ENCODE data around the gene CFAP210. TPM values are rescaled to one million over a fixed set of nuclear protein-coding genes. Genes with fewer than 3 reads are reported as not detected.

CFAP210 gene
- total and polyA plus RNA-seq, 10 of the 15 experiments (the other 5 are each of a cell fraction or from before 2014, with no cell fraction given) = not detected

GRCh38 chr2:169707626-169708025, 13.4 kb upstream of the CFAP210 start:
- intact Hi-C loops (cut with micrococcal nuclease; ENCODE audit: unreplicated experiment) (no loop called here), in situ Hi-C loops (cut with MboI) (no loop called here)
- ATAC-seq (no peak), DNase-seq (ENCODE audit: low read depth, low spot score) (no peak), FAIRE-seq (no peak)
- no peaks in the 10 kb centered on the region for H3K79me2 ChIP-seq (ENCODE audit: control insufficient read depth, insufficient read depth, low read length)
- 94% methylated on average over 2 of the region's 2 CpGs for WGBS (ENCODE audit: insufficient coverage, insufficient replicate concordance, low lambda C conversion rate, missing lambda C conversion rate)
- POLR2A ChIA-PET = no interaction called here
- no peaks in the 10 kb centered on the region for H3K36me3 ChIP-seq (ENCODE audit: control insufficient read depth in 2 of 2, insufficient read depth in 2 of 2, low read length in 1 of 2)
- CTCF ChIA-PET = no interaction called here
- no peak overlapping the region for H3K4me3 ChIP-seq
- no peaks in the 10 kb centered on the region for H3K27me3 ChIP-seq (replicated peaks in 1 of 2; ENCODE audit: control insufficient read depth in 2 of 2, insufficient read depth in 2 of 2, low read length in 1 of 2)
- SMC1A ChIA-PET (ENCODE audit: uncharacterized antibody, unreplicated experiment) = no interaction called here
- H3K4me2 ChIP-seq (ENCODE audit: control insufficient read depth, insufficient read depth) = no peak overlapping the region
- no peak overlapping the region for H2AFZ ChIP-seq (ENCODE audit: control insufficient read depth, low read depth, low read length)
- H3K27ac ChIP-seq (ENCODE audit: control insufficient read depth, insufficient read depth) = no peak overlapping the region
- H3K9me3 ChIP-seq (replicated peaks; ENCODE audit: control insufficient read depth, insufficient read depth, low read length) = no peaks in the 10 kb centered on the region
- no TSS peak for BruUV-seq (replicated peaks)
- H4K20me1 ChIP-seq (ENCODE audit: control insufficient read depth, insufficient read depth) = no peaks in the 10 kb centered on the region
- no peaks in the 10 kb centered on the region for H3K4me1 ChIP-seq (ENCODE audit: control insufficient read depth, insufficient read depth, low read length)
- no peak overlapping the region for H3K9ac ChIP-seq (ENCODE audit: control insufficient read depth, insufficient read depth, low read length)
- RAD21 ChIA-PET (ENCODE audit: unreplicated experiment) = no interaction called here
- no peak for TF ChIP-seq NFIC (IDR thresholded peaks at IDR 0.05; ENCODE audit: low read depth, low read length)
- no peak for TF ChIP-seq SKIL (IDR thresholded peaks at IDR 0.05; ENCODE audit: low read depth, poor library complexity, severe bottlenecking)
- no peak for TF ChIP-seq BCL11A (IDR thresholded peaks at IDR 0.05; ENCODE audit: low read depth, low read length)
- no peak for TF ChIP-seq SPI1 (IDR thresholded peaks at IDR 0.05; ENCODE audit: borderline replicate concordance, insufficient read depth, low read depth, low read length)
- TF ChIP-seq ZBTB40 (IDR thresholded peaks at IDR 0.05; ENCODE audit: borderline replicate concordance) = no peak
- TF ChIP-seq SIX5 (IDR thresholded peaks at IDR 0.05; ENCODE audit: low read depth, low read length, severe bottlenecking) = no peak
- no peak for TF ChIP-seq MYC (IDR thresholded peaks at IDR 0.05; ENCODE audit: insufficient read depth, insufficient read length, insufficient replicate concordance, low read length, severe bottlenecking)
- TF ChIP-seq ZBTB33 (IDR thresholded peaks at IDR 0.05) = no peak
- TF ChIP-seq NFYA (IDR thresholded peaks at IDR 0.05; ENCODE audit: borderline replicate concordance, low read depth, low read length) = no peak
- no peak for TF ChIP-seq IKZF2 (IDR thresholded peaks at IDR 0.05)
- no peak for TF ChIP-seq RUNX3 (IDR thresholded peaks at IDR 0.05; ENCODE audit: low read length)
- no peak for TF ChIP-seq IRF5 (IDR thresholded peaks at IDR 0.05; ENCODE audit: borderline replicate concordance)
- no peak for TF ChIP-seq TCF12 (IDR thresholded peaks at IDR 0.05; ENCODE audit: low read depth, low read length)
- no peak for TF ChIP-seq POLR2AphosphoS2 (IDR thresholded peaks at IDR 0.05; ENCODE audit: low read depth, low read length)
- TF ChIP-seq NR2C2 (IDR thresholded peaks at IDR 0.05; ENCODE audit: borderline replicate concordance, control insufficient read depth, insufficient read length, low read depth) = no peak
- no peak for TF ChIP-seq SMC3 (IDR thresholded peaks at IDR 0.05; ENCODE audit: borderline replicate concordance, low read length)

Data from GM12878 (cell line).